ENCODE measurements around the gene PDE4D. TPM values are rescaled to one million over a fixed set of nuclear protein-coding genes. Genes with fewer than 3 reads are reported as not detected.
"Not testable (repeated sequence)": the region's sequence is repeated elsewhere in the genome, so short reads cannot be mapped to it uniquely, and the experiment has no call there.

The PDE4D gene
- total RNA-seq, 2 experiments from 2014 or later: 68.5 to 69.8 TPM

- intact Hi-C loops (cut with DNase I, micrococcal nuclease): no loop called here
- Mint-ChIP-seq H3K4me3 (no peak overlapping the region), H3K4me1 (no peaks in the 10 kb centered on the region), H3K9me3 (ENCODE audit: low read depth) (peaks cover 9% of the 10 kb centered on the region), H3K27me3 (no peaks in the 10 kb centered on the region), H3K36me3 (ENCODE audit: low read depth) (peaks cover 1% of the 10 kb centered on the region), H3K27ac (no peak overlapping the region)
- CTCF ChIA-PET: no interaction called here
- ATAC-seq (no peak), DNase-seq (no peak)
- POLR2A ChIA-PET: no interaction called here
Observed at GRCh38 chr5:59407967-59408366, 485.6 kb downstream of the PDE4D start.

GRCh38 chr5:59401637-59402036 lies 491.9 kb downstream of the PDE4D start:
- POLR2A ChIA-PET: interaction anchor here (0.6 kb wide), 1 partner anchor 78 kb away, joined by 3 read pairs; no protein-coding TSS in a partner anchor
- CTCF ChIA-PET: interaction anchor here (0.7 to 1.1 kb wide), 2 partner anchors 21 to 220 kb away, joined by 3 to 5 read pairs; no protein-coding TSS in a partner anchor
- DNase-seq (no peak), ATAC-seq (no peak)
- Mint-ChIP-seq H3K9me3 (ENCODE audit: low read depth) (no peaks in the 10 kb centered on the region), H3K27me3 (no peaks in the 10 kb centered on the region), H3K36me3 (ENCODE audit: low read depth) (no peaks in the 10 kb centered on the region), H3K4me1 (no peaks in the 10 kb centered on the region), H3K27ac (no peak overlapping the region), H3K4me3 (no peak overlapping the region)
- intact Hi-C loops (cut with DNase I, micrococcal nuclease): no loop called here

- H3K36me3 Mint-ChIP-seq (ENCODE audit: low read depth); H3K27me3 Mint-ChIP-seq; intact Hi-C loops (cut with DNase I, micrococcal nuclease); ATAC-seq; DNase-seq; POLR2A ChIA-PET; H3K4me1 Mint-ChIP-seq; H3K4me3 Mint-ChIP-seq; H3K9me3 Mint-ChIP-seq (ENCODE audit: low read depth); H3K27ac Mint-ChIP-seq; CTCF ChIA-PET: not testable (repeated sequence)
Observed at GRCh38 chr5:59394956-59395355, 498.6 kb downstream of the PDE4D start.

- peaks cover 6% of the 10 kb centered on the region for H3K27me3 Mint-ChIP-seq
- intact Hi-C loops (cut with DNase I, micrococcal nuclease): no loop called here
- POLR2A ChIA-PET: no interaction called here
- H3K27ac Mint-ChIP-seq: no peak overlapping the region
- CTCF ChIA-PET: interaction anchor here (1.4 kb wide), 1 partner anchor 411 kb away, joined by 3 read pairs; no protein-coding TSS in a partner anchor
- ATAC-seq: no peak
- H3K36me3 Mint-ChIP-seq (ENCODE audit: low read depth): no peaks in the 10 kb centered on the region
- no peaks in the 10 kb centered on the region for H3K4me1 Mint-ChIP-seq
- DNase-seq: no peak
- H3K9me3 Mint-ChIP-seq (ENCODE audit: low read depth): no peaks in the 10 kb centered on the region
- H3K4me3 Mint-ChIP-seq: no peak overlapping the region
Observed at GRCh38 chr5:59393585-59394420, 499.7 kb downstream of the PDE4D start.

GRCh38 chr5:59391576-59391975 lies 501.9 kb downstream of the PDE4D start:
- Mint-ChIP-seq H3K4me1 (no peaks in the 10 kb centered on the region), H3K9me3 (ENCODE audit: low read depth) (no peaks in the 10 kb centered on the region), H3K27me3 (peaks cover 6% of the 10 kb centered on the region), H3K36me3 (ENCODE audit: low read depth) (no peaks in the 10 kb centered on the region), H3K27ac (no peak overlapping the region), H3K4me3 (no peak overlapping the region)
- DNase-seq (no peak), ATAC-seq (no peak)
- ChIA-PET CTCF (interaction anchor here (0.7 to 1.4 kb wide), 5 partner anchors 11 to 409 kb away, joined by 3 to 5 read pairs (median 3); no protein-coding TSS in a partner anchor), POLR2A (no interaction called here)
- intact Hi-C loops (cut with DNase I, micrococcal nuclease): loop anchor here (2.0 kb wide), 2 partner anchors 281 to 333 kb away; no protein-coding TSS in a partner anchor

- DNase-seq (no peak), ATAC-seq (no peak)
- no peaks in the 10 kb centered on the region for H3K9me3 Mint-ChIP-seq (ENCODE audit: low read depth)
- no peaks in the 10 kb centered on the region for H3K36me3 Mint-ChIP-seq (ENCODE audit: low read depth)
- intact Hi-C loops (cut with DNase I, micrococcal nuclease): loop anchor here (1.0 to 2.0 kb wide), 5 partner anchors 105 to 409 kb away; no protein-coding TSS in a partner anchor
- H3K27ac Mint-ChIP-seq: no peak overlapping the region
- no peaks in the 10 kb centered on the region for H3K4me1 Mint-ChIP-seq
- no peak overlapping the region for H3K4me3 Mint-ChIP-seq
- ChIA-PET CTCF (interaction anchor here (0.7 to 4.4 kb wide), 13 partner anchors 10 to 412 kb away, joined by 3 to 31 read pairs (median 3); no protein-coding TSS in a partner anchor), POLR2A (no interaction called here)
- peaks cover 6% of the 10 kb centered on the region for H3K27me3 Mint-ChIP-seq
Observed at GRCh38 chr5:59390989-59391388, 502.5 kb downstream of the PDE4D start.

GRCh38 chr5:59390074-59390659 lies 503.4 kb downstream of the PDE4D start:
- Mint-ChIP-seq H3K27ac (no peak overlapping the region), H3K4me1 (no peaks in the 10 kb centered on the region), H3K9me3 (ENCODE audit: low read depth) (no peaks in the 10 kb centered on the region), H3K4me3 (no peak overlapping the region), H3K36me3 (ENCODE audit: low read depth) (no peaks in the 10 kb centered on the region), H3K27me3 (peaks cover 6% of the 10 kb centered on the region)
- POLR2A ChIA-PET: no interaction called here
- DNase-seq (peak; percentile 27), ATAC-seq (no peak)
- intact Hi-C loops (cut with DNase I, micrococcal nuclease): loop anchor here (1.0 to 2.0 kb wide), 5 partner anchors 106 to 410 kb away; no protein-coding TSS in a partner anchor
- CTCF ChIA-PET: interaction anchor here (0.6 to 4.4 kb wide), 16 partner anchors 9 to 446 kb away, joined by 3 to 31 read pairs (median 4); no protein-coding TSS in a partner anchor

GRCh38 chr5:59387127-59387526 lies 506.4 kb downstream of the PDE4D start:
- Mint-ChIP-seq H3K9me3 (ENCODE audit: low read depth) (no peaks in the 10 kb centered on the region), H3K27ac (no peak overlapping the region), H3K4me3 (no peak overlapping the region), H3K27me3 (peaks cover 2% of the 10 kb centered on the region), H3K36me3 (ENCODE audit: low read depth) (no peaks in the 10 kb centered on the region), H3K4me1 (no peaks in the 10 kb centered on the region)
- no peak for DNase-seq
- CTCF ChIA-PET: interaction anchor here (0.5 to 4.4 kb wide), 10 partner anchors 14 to 414 kb away, joined by 3 to 31 read pairs (median 4); no protein-coding TSS in a partner anchor
- intact Hi-C loops (cut with DNase I, micrococcal nuclease): no loop called here
- POLR2A ChIA-PET: no interaction called here
- no peak for ATAC-seq

- DNase-seq: no peak
- H3K27me3 Mint-ChIP-seq: peaks cover 2% of the 10 kb centered on the region
- intact Hi-C loops (cut with DNase I, micrococcal nuclease): no loop called here
- ChIA-PET CTCF (interaction anchor here (0.6 to 6.2 kb wide), 2 partner anchors 197 to 428 kb away, joined by 3 to 132 read pairs; no protein-coding TSS in a partner anchor), POLR2A (no interaction called here)
- H3K27ac Mint-ChIP-seq: no peak overlapping the region
- ATAC-seq: no peak
- no peak overlapping the region for H3K4me3 Mint-ChIP-seq
- H3K9me3 Mint-ChIP-seq (ENCODE audit: low read depth): no peaks in the 10 kb centered on the region
- no peaks in the 10 kb centered on the region for H3K4me1 Mint-ChIP-seq
- no peaks in the 10 kb centered on the region for H3K36me3 Mint-ChIP-seq (ENCODE audit: low read depth)
Observed at GRCh38 chr5:59385700-59386099, 507.8 kb downstream of the PDE4D start.

- ChIA-PET CTCF (interaction anchor here (0.6 to 6.2 kb wide), 38 partner anchors 9 to 1271 kb away, joined by 3 to 132 read pairs (median 5); no protein-coding TSS in a partner anchor), POLR2A (interaction anchor here (0.6 kb wide), 1 partner anchor 423 kb away, joined by 3 read pairs; no protein-coding TSS in a partner anchor)
- Mint-ChIP-seq H3K27me3 (no peaks in the 10 kb centered on the region), H3K36me3 (ENCODE audit: low read depth) (no peaks in the 10 kb centered on the region), H3K4me3 (no peak overlapping the region), H3K27ac (no peak overlapping the region), H3K9me3 (ENCODE audit: low read depth) (no peaks in the 10 kb centered on the region), H3K4me1 (no peaks in the 10 kb centered on the region)
- DNase-seq (peak; percentile 26), ATAC-seq (peak; percentile 87)
- intact Hi-C loops (cut with DNase I, micrococcal nuclease): loop anchor here (1.0 to 5.0 kb wide), 6 partner anchors 12 to 508 kb away; no protein-coding TSS in a partner anchor
Observed at GRCh38 chr5:59380350-59380951, 513.1 kb downstream of the PDE4D start.

GRCh38 chr5:59374036-59374435 lies 519.5 kb downstream of the PDE4D start:
- ATAC-seq; H3K27me3 Mint-ChIP-seq; POLR2A ChIA-PET; DNase-seq; H3K27ac Mint-ChIP-seq; H3K36me3 Mint-ChIP-seq (ENCODE audit: low read depth); H3K4me1 Mint-ChIP-seq; intact Hi-C loops (cut with DNase I, micrococcal nuclease); H3K4me3 Mint-ChIP-seq: not testable (repeated sequence)
- CTCF ChIA-PET: interaction anchor here (1.9 kb wide), 1 partner anchor 186 kb away, joined by 12 read pairs; no protein-coding TSS in a partner anchor
- peaks cover 14% of the 10 kb centered on the region for H3K9me3 Mint-ChIP-seq (ENCODE audit: low read depth)

Data from activated CD4-positive, alpha-beta T cell treated with anti-CD3 and anti-CD28 coated beads for 36 hours (primary cell).